Trophoblast cell (in vitro differentiated cells and primary cell): ENCODE data around the gene ZNF653.

Source experiments
- DNase-seq, 2 donors: peaks; one replicate each; pipeline ENCODE4 v3.0.0-alpha.2; 2016
- H2AFZ ChIP-seq: 2 replicates; pipeline ENCODE4 v1.6.1; 2013; ENCODE audit warnings: low read length, moderate library complexity, mild to moderate bottlenecking; ENCODE audit not compliant: insufficient read depth, poor library complexity
- H2AK5ac ChIP-seq: 2 replicates; pipeline ENCODE4 v1.6.1; 2013; ENCODE audit warnings: mild to moderate bottlenecking, low read length
- H2BK120ac ChIP-seq: 2 replicates; pipeline ENCODE4 v1.6.1; 2013; ENCODE audit warnings: low read length, mild to moderate bottlenecking, moderate library complexity; ENCODE audit not compliant: insufficient read depth, poor library complexity
- H2BK12ac ChIP-seq: 2 replicates; pipeline ENCODE4 v1.6.1; 2013; ENCODE audit warnings: mild to moderate bottlenecking, low read length, moderate library complexity
- H2BK5ac ChIP-seq: 2 replicates; pipeline ENCODE4 v1.6.1; 2013; ENCODE audit warnings: low read length, low read depth, moderate library complexity, mild to moderate bottlenecking; ENCODE audit not compliant: poor library complexity
- H3K14ac ChIP-seq: 2 replicates; pipeline ENCODE4 v1.6.1; 2013; ENCODE audit warnings: mild to moderate bottlenecking, low read length
- H3K18ac ChIP-seq: 2 replicates; pipeline ENCODE4 v1.6.1; 2013; ENCODE audit warnings: mild to moderate bottlenecking, low read length
- H3K23ac ChIP-seq: 2 replicates; pipeline ENCODE4 v1.6.1; 2013; ENCODE audit warnings: low read length
- H3K27ac ChIP-seq: 2 replicates; pipeline ENCODE4 v1.5.1; 2013; ENCODE audit warnings: low read depth, mild to moderate bottlenecking, inconsistent platforms, low read length, moderate library complexity
- H3K27me3 ChIP-seq: 2 replicates; pipeline ENCODE4 v1.6.1; 2013; ENCODE audit warnings: inconsistent platforms, mild to moderate bottlenecking, low read length, moderate library complexity; ENCODE audit not compliant: insufficient read depth
- H3K36me3 ChIP-seq, 2 experiments: 1 replicate in 1 of 2; 2 replicates in 1 of 2; pipeline ENCODE4 v1.6.1; 2013; ENCODE audit warnings: low read length in 2 of 2, mild to moderate bottlenecking in 2 of 2, moderate library complexity in 1 of 2; ENCODE audit not compliant: insufficient read depth in 2 of 2, control insufficient read depth in 1 of 2
- H3K4ac ChIP-seq: 2 replicates; pipeline ENCODE4 v1.6.1; 2013; ENCODE audit warnings: low read depth, mild to moderate bottlenecking, low read length, moderate library complexity
- H3K4me1 ChIP-seq, 2 experiments: 1 replicate in 1 of 2; 2 replicates in 1 of 2; pipeline ENCODE4 v1.6.1; 2013; ENCODE audit warnings: low read length in 2 of 2, mild to moderate bottlenecking in 2 of 2, moderate library complexity in 1 of 2; ENCODE audit not compliant: insufficient read depth in 2 of 2, control insufficient read depth in 1 of 2
- H3K4me2 ChIP-seq: 2 replicates; pipeline ENCODE4 v1.6.1; 2013; ENCODE audit warnings: inconsistent platforms, mild to moderate bottlenecking, low read length, moderate library complexity
- H3K4me3 ChIP-seq: 2 replicates; pipeline ENCODE4 v1.5.1; 2013; ENCODE audit warnings: mild to moderate bottlenecking, low read depth, low read length, inconsistent platforms
- H3K79me1 ChIP-seq: one replicate; pipeline ENCODE4 v1.6.1; 2013; ENCODE audit warnings: low read length
- H3K79me2 ChIP-seq: 2 replicates; pipeline ENCODE4 v1.6.1; 2013; ENCODE audit warnings: low read length, mild to moderate bottlenecking; ENCODE audit not compliant: control insufficient read depth, insufficient read depth, poor library complexity
- H3K9ac ChIP-seq: 2 replicates; pipeline ENCODE4 v1.6.1; 2013; ENCODE audit warnings: mild to moderate bottlenecking, low read length
- H3K9me3 ChIP-seq: 2 replicates; pipeline ENCODE4 v1.6.1; 2013; ENCODE audit warnings: low read depth, mild to moderate bottlenecking, control low read depth, inconsistent platforms, low read length; ENCODE audit not compliant: insufficient read depth
- H4K12ac ChIP-seq: 2 replicates; pipeline ENCODE4 v1.6.1; 2013; ENCODE audit warnings: low read depth, mild to moderate bottlenecking, low read length, moderate library complexity
- H4K8ac ChIP-seq: 2 replicates; pipeline ENCODE4 v1.6.1; 2013; ENCODE audit warnings: low read depth, mild to moderate bottlenecking, low read length, moderate library complexity
- H4K91ac ChIP-seq: one replicate; pipeline ENCODE4 v1.6.1; 2013; ENCODE audit warnings: low read depth, mild to moderate bottlenecking, low read length, moderate library complexity
- WGBS: extraction: QIAGEN DNeasy Blood & Tissue Kit; methylation state at CpG from one replicate; pipeline ENCODE4 v1.1.7; 2013; ENCODE audit warnings: missing lambda C conversion rate; ENCODE audit not compliant: insufficient read length, insufficient coverage; ENCODE audit errors: extremely low coverage; 5-methylcytosine and 5-hydroxymethylcytosine counted together

Gene ZNF653

GRCh38 chr19:11551603-11552235 lies 46.1 kb upstream of the ZNF653 start:
- WGBS: no CpG with 5 or more reads among the region's 26 CpGs
- Histone ChIP-seq H3K79me2 (no peaks in the 10 kb centered on the region), H3K23ac (no peak overlapping the region), H3K18ac (no peak overlapping the region), H4K12ac (no peak overlapping the region), H3K4me3 (no peak overlapping the region), H2BK120ac (peak overlapping the region; percentile 15), H3K27ac (no peak overlapping the region), H4K91ac (no peak overlapping the region), H4K8ac (no peak overlapping the region), H3K9me3 (peaks cover 3% of the 10 kb centered on the region), H3K36me3 (peaks cover 65 to 67% of the 10 kb centered on the region in 2 experiments), H3K79me1 (no peaks in the 10 kb centered on the region), H3K4me1 (no peaks in the 10 kb centered on the region), H3K9ac (no peak overlapping the region), H2AFZ (no peak overlapping the region), H3K4me2 (no peak overlapping the region), H3K14ac (no peak overlapping the region), H3K4ac (no peak overlapping the region), H2BK12ac (no peak overlapping the region), H2AK5ac (no peak overlapping the region), H2BK5ac (no peak overlapping the region), H3K27me3 (no peaks in the 10 kb centered on the region)
- DNase-seq: no peak

GRCh38 chr19:11550265-11550664 lies 44.6 kb upstream of the ZNF653 start:
- no peak overlapping the region for H4K12ac ChIP-seq
- no peak overlapping the region for H3K4ac ChIP-seq
- H2BK5ac ChIP-seq: no peak overlapping the region
- H3K79me2 ChIP-seq: no peaks in the 10 kb centered on the region
- H4K91ac ChIP-seq: no peak overlapping the region
- H3K4me1 ChIP-seq: no peaks in the 10 kb centered on the region
- no peak overlapping the region for H3K23ac ChIP-seq
- no peak overlapping the region for H3K9ac ChIP-seq
- no peak overlapping the region for H3K4me2 ChIP-seq
- no peak overlapping the region for H3K27ac ChIP-seq
- H2AK5ac ChIP-seq: no peak overlapping the region
- no peak overlapping the region for H2BK120ac ChIP-seq
- H2BK12ac ChIP-seq: no peak overlapping the region
- no peak overlapping the region for H3K4me3 ChIP-seq
- no CpG with 5 or more reads among the region's 8 CpGs for WGBS
- H4K8ac ChIP-seq: no peak overlapping the region
- peaks cover 3% of the 10 kb centered on the region for H3K9me3 ChIP-seq
- H3K36me3 ChIP-seq: peaks cover 69 to 70% of the 10 kb centered on the region in 2 experiments
- H3K14ac ChIP-seq: no peak overlapping the region
- DNase-seq: no peak
- no peak overlapping the region for H3K18ac ChIP-seq
- H3K79me1 ChIP-seq: no peaks in the 10 kb centered on the region
- no peak overlapping the region for H2AFZ ChIP-seq
- H3K27me3 ChIP-seq: no peaks in the 10 kb centered on the region

- no peak overlapping the region for H3K9ac ChIP-seq
- no peak overlapping the region for H3K27ac ChIP-seq
- H3K27me3 ChIP-seq: no peaks in the 10 kb centered on the region
- H3K9me3 ChIP-seq: peaks cover 3% of the 10 kb centered on the region
- H4K12ac ChIP-seq: no peak overlapping the region
- no peak overlapping the region for H3K4me2 ChIP-seq
- H2BK5ac ChIP-seq: no peak overlapping the region
- no peaks in the 10 kb centered on the region for H3K79me2 ChIP-seq
- no peak overlapping the region for H2BK120ac ChIP-seq
- no peaks in the 10 kb centered on the region for H3K79me1 ChIP-seq
- H2AFZ ChIP-seq: no peak overlapping the region
- no peak overlapping the region for H3K14ac ChIP-seq
- H2BK12ac ChIP-seq: no peak overlapping the region
- H2AK5ac ChIP-seq: no peak overlapping the region
- H3K23ac ChIP-seq: no peak overlapping the region
- no peak for DNase-seq
- H3K4ac ChIP-seq: no peak overlapping the region
- no peak overlapping the region for H3K4me3 ChIP-seq
- H3K18ac ChIP-seq: no peak overlapping the region
- no peak overlapping the region for H4K8ac ChIP-seq
- H4K91ac ChIP-seq: no peak overlapping the region
- WGBS: no CpG with 5 or more reads among the region's 24 CpGs
- H3K4me1 ChIP-seq: no peaks in the 10 kb centered on the region
- peaks cover 68 to 73% of the 10 kb centered on the region in 2 experiments for H3K36me3 ChIP-seq
Measured at GRCh38 chr19:11549386-11549953, 43.8 kb upstream of the ZNF653 start.

GRCh38 chr19:11547929-11548700 lies 42.5 kb upstream of the ZNF653 start:
- no peak overlapping the region for H3K18ac ChIP-seq
- no peak overlapping the region for H3K4me3 ChIP-seq
- no peak overlapping the region for H3K4ac ChIP-seq
- no peak overlapping the region for H2AFZ ChIP-seq
- no peak overlapping the region for H2BK12ac ChIP-seq
- no peak overlapping the region for H4K12ac ChIP-seq
- H3K9ac ChIP-seq: no peak overlapping the region
- H2BK5ac ChIP-seq: no peak overlapping the region
- H3K36me3 ChIP-seq: peaks cover 59 to 67% of the 10 kb centered on the region in 2 experiments
- H3K9me3 ChIP-seq: peaks cover 3% of the 10 kb centered on the region
- no peak overlapping the region for H4K8ac ChIP-seq
- no peak overlapping the region for H3K27ac ChIP-seq
- no peak overlapping the region for H2AK5ac ChIP-seq
- no peaks in the 10 kb centered on the region for H3K4me1 ChIP-seq
- H3K23ac ChIP-seq: no peak overlapping the region
- H3K79me1 ChIP-seq: no peaks in the 10 kb centered on the region
- H4K91ac ChIP-seq: no peak overlapping the region
- no peak for DNase-seq
- H3K14ac ChIP-seq: no peak overlapping the region
- no peaks in the 10 kb centered on the region for H3K27me3 ChIP-seq
- H3K79me2 ChIP-seq: no peaks in the 10 kb centered on the region
- H2BK120ac ChIP-seq: no peak overlapping the region
- no CpG with 5 or more reads among the region's 14 CpGs for WGBS
- H3K4me2 ChIP-seq: no peak overlapping the region
